ENCODE measurements around the gene OBSCN.

The OBSCN gene

DNA sequence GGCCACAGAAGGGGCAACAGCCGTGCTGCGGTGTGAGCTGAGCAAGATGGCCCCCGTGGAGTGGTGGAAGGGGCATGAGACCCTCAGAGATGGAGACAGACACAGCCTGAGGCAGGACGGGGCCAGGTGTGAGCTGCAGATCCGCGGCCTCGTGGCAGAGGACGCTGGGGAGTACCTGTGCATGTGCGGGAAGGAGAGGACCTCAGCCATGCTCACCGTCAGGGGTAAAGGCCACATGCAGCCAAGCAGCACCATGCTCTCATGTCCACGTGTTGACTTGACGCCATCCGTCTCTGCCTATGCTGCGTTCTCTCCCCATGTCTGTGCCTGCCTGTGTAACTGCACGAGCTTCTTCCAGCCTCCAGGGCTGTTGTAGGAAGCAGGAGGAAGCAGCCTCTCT, 85.5 kb downstream of the OBSCN start:
- H3K4me3 ChIP-seq (ENCODE audit: low read depth, low read length) = no peak overlapping the region
- DNase-seq (ENCODE audit: low read depth) = no peak

DNA sequence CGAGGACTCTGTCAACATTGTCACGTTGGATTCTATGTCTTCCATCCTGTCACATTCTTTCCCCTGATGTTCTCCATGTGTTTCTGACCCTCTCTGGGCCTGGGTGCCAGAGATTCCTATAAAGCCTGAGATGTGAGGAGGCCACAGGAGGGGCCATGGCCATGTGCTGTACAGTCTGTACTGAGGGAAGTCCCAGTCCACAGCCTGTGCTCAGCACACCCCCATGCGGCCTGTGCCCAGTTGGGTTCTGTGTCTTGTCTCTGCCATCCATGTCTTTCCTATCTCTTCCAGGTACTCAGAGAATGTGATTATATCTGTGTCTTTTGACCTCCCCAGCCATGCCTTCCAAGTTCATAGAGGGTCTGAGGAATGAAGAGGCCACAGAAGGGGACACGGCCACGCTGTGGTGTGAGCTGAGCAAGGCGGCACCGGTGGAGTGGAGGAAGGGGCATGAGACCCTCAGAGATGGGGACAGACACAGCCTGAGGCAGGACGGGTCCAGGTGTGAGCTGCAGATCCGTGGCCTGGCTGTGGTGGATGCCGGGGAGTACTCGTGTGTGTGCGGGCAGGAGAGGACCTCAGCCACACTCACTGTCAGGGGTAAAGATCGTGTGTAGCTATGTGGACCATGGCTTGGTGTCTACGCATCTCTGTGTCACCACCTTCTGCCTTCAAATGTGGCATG, 86.1 kb downstream of the OBSCN start:
- no peak for DNase-seq (ENCODE audit: low read depth)
- no peak overlapping the region for H3K4me3 ChIP-seq (ENCODE audit: low read depth, low read length)

DNA sequence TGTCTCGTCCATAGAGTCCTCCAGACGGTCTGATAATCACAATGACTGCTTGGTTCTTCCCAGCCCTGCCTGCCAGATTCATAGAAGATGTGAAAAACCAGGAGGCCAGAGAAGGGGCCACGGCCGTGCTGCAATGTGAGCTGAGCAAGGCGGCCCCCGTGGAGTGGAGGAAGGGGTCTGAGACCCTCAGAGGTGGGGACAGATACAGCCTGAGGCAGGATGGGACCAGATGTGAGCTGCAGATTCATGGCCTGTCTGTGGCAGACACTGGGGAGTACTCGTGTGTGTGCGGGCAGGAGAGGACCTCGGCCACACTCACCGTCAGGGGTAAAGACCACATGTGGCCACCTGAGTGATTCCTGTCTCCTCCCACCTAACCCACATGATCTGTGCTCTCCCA, 86.9 kb downstream of the OBSCN start:
- no peak for DNase-seq (ENCODE audit: low read depth)
- no peak overlapping the region for H3K4me3 ChIP-seq (ENCODE audit: low read depth, low read length)

DNA sequence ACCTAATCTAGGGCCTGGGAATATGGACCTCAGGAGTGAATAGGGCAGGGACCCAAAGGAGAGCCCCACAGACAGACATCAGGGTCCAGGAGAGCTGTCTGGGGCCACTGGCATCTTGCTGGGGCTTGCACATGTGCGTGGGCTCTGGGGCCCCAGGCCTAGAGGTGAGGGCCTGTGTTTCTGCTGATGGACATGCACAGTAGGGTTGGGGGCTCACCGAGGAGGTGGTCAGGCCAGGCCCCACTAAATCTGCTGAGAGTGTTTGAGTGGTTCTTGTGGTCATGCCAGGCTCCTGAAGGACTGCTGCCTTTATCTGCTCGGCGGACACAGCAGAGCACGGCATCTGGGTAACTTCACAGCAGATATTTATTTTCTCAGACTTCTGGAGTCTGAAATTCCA, 87.4 kb downstream of the OBSCN start:
- no peak for DNase-seq (ENCODE audit: low read depth)
- H3K4me3 ChIP-seq (ENCODE audit: low read depth, low read length) = no peak overlapping the region

DNA sequence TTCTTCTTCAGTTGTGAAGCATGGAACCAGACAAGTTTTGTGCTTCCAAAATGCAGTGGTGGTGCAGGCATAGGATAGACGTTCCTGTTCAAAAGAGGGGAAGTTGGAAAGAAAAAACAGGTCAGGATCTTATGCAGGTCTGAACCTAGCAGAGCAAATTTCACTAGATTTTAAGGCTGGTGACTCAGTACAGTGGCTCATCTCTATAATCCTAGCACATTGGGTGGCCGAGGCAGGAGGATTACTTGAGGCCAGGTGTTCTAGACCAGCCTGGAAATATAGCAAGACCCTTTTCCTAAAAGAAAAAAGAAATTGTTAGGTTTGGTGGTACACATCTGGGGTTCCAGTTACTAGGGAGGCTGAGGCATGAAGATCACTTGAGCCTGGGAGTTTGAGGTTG, 88.1 kb downstream of the OBSCN start:
- H3K4me3 ChIP-seq (ENCODE audit: low read depth, low read length) = no peak overlapping the region
- DNase-seq (ENCODE audit: low read depth) = no peak

DNA sequence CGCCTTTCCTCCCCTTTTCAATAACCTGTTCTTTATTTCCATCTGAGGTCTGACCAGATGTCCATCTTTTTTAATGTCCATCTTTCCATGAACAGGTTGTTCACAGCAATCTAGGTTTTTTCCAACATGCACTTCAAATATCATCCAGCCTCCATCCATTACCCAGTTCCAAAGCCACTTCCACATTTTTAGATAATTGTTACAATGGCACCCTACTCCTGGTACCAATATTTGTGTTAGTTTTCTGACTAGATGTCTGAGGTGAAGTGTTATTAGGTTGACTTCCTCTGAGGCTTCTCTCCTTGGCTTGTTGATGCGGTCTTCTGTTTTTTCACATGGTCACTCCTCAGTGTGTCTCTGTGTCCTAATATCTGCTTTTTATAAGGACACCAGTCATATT, 89.4 kb downstream of the OBSCN start:
- H3K4me3 ChIP-seq (ENCODE audit: low read depth, low read length) = no peak overlapping the region
- no peak for DNase-seq (ENCODE audit: low read depth)

DNA sequence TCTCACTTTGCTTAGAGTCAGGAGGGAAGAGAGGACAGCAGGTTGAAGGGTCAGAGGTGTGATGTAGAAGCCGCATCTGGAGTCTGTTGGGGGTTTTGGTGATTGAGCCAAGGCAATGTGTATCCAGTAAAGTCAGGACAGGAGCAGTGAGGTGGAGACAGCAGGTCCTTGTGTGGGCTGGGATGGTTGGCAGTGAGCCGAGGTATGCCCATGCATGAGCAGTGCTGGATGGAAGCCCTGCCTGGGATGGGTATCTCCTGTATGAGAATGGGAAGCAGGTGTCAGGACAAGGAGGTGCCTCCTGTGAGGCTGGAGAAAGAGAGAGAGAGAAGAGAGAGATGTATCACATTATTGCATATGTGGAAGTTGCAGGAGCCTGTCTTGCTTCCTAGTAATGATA, 90.0 kb downstream of the OBSCN start:
- DNase-seq (ENCODE audit: low read depth) = no peak
- H3K4me3 ChIP-seq (ENCODE audit: low read depth, low read length) = no peak overlapping the region

DNA sequence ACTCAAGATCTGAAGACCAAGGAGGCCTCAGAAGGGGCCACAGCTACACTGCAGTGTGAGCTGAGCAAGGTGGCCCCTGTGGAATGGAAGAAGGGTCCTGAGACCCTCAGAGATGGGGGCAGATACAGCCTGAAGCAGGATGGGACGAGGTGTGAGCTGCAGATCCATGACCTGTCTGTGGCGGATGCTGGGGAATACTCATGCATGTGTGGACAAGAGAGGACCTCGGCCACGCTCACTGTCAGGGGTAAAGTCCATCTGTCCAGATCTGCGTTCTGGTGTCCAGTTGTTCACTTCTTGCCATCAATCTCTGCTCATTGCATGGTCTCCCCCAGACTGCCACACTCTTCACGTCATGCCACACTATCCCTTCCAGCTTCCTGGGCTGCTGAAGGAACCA, 90.6 kb downstream of the OBSCN start:
- DNase-seq (ENCODE audit: low read depth) = no peak
- H3K4me3 ChIP-seq (ENCODE audit: low read depth, low read length) = no peak overlapping the region

DNA sequence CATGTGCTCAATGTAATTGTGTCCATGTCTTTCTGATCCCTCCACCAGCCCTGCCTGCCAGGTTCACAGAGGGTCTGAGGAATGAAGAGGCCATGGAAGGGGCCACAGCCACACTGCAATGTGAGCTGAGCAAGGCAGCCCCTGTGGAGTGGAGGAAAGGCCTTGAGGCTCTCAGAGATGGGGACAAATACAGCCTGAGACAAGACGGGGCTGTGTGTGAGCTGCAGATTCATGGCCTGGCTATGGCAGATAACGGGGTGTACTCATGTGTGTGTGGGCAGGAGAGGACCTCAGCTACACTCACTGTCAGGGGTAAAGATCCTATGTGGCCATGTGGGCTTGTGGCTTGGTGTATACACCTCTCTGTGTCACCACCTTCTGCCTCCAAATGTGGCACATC, 91.4 kb downstream of the OBSCN start:
- H3K4me3 ChIP-seq (ENCODE audit: low read depth, low read length) = no peak overlapping the region
- no peak for DNase-seq (ENCODE audit: low read depth)

DNA sequence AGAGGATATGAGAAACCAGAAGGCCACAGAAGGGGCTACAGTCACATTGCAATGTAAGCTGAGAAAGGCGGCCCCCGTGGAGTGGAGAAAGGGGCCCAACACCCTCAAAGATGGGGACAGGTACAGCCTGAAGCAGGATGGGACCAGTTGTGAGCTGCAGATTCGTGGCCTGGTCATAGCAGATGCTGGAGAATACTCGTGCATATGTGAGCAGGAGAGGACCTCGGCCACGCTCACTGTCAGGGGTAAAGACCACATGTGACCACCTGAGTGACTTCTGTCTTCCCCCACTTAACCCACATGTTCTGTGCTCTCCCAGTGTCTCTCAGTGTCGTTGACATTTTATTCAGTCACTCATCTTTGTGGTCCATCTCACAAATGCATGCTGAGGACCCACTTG, 92.1 kb downstream of the OBSCN start:
- no peak for DNase-seq (ENCODE audit: low read depth)
- no peak overlapping the region for H3K4me3 ChIP-seq (ENCODE audit: low read depth, low read length)

DNA sequence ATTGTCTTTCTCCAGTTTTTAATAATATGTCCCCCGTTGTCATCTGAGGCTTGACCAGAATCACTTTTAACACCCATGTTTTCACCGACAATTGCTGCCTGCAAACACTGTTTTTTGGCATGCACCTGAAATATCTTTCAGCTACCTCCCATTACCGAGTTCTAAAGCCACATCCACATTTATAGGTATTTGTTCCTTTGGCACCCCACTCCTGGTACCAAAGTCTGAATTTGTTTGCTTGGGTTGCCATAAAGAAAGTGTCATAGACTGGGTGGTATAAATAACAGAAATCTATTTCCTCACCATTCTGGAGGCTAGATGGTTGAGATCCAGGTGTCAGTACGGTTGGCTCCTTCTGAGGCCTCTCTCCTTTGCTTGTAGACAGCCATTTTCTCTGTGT, 94.2 kb downstream of the OBSCN start:
- no peak for DNase-seq (ENCODE audit: low read depth)
- H3K4me3 ChIP-seq (ENCODE audit: low read depth, low read length) = no peak overlapping the region

DNA sequence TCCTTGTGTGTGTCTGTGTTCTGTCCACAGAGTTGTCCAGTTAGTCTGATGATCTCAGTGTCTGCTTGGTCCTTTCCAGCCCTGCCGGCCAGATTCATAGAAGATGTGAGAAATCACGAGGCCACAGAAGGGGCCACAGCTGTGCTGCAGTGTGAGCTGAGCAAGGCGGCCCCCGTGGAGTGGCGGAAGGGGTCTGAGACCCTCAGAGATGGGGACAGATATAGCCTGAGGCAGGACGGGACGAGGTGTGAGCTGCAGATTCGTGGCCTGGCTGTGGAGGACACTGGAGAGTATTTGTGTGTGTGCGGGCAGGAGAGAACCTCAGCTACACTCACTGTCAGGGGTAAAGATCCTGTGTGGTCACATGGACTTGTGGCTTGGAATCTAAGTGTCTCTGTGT, 95.8 kb downstream of the OBSCN start:
- no peak for DNase-seq (ENCODE audit: low read depth)
- H3K4me3 ChIP-seq (ENCODE audit: low read depth, low read length) = no peak overlapping the region

DNA sequence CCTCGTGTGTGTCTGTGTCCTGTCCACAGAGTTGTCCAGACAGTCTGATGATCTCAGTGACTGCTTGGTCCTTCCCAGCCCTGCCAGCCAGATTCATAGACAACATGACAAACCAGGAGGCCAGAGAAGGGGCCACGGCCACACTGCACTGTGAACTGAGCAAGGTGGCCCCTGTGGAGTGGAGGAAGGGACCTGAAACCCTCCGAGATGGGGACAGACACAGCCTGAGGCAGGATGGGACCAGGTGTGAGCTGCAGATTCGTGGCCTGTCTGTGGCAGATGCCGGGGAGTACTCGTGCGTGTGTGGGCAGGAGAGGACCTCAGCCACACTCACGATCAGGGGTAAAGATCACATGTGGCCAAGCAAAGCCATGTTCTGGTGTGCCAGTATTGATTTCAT, 96.4 kb downstream of the OBSCN start:
- no peak overlapping the region for H3K4me3 ChIP-seq (ENCODE audit: low read depth, low read length)

DNA sequence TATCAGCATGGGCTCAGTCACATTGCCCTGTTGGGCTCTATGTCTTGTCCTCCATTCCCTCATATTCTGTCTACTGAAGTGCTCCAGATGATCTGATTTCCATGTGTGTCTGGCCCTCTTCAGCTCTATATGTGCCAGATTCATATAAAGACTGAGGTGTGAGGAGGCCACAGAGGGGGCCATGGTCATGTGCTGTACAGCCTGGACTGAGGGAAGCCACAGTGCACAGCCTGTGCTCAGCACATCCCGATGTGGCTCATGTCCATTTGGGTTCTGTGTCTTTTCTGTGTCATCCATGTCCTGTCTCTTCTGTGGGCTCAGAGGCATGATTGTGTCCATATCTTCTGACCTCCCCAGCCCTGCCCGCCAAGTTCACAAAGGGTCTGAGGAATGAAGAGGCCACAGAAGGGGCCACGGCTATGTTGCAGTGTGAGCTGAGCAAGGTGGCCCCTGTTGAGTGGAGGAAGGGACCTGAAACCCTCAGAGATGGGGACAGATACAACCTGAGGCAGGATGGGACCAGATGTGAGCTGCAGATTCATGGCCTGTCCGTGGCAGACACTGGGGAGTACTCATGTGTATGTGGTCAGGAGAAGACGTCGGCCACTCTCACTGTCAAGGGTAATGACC, 97.0 kb downstream of the OBSCN start:
- DNase-seq (ENCODE audit: low read depth) = no peak
- H3K4me3 ChIP-seq (ENCODE audit: low read depth, low read length) = no peak overlapping the region

More for the DNA sequence above, 96.4 kb downstream of the OBSCN start:
- no peak for DNase-seq (ENCODE audit: low read depth)

DNA sequence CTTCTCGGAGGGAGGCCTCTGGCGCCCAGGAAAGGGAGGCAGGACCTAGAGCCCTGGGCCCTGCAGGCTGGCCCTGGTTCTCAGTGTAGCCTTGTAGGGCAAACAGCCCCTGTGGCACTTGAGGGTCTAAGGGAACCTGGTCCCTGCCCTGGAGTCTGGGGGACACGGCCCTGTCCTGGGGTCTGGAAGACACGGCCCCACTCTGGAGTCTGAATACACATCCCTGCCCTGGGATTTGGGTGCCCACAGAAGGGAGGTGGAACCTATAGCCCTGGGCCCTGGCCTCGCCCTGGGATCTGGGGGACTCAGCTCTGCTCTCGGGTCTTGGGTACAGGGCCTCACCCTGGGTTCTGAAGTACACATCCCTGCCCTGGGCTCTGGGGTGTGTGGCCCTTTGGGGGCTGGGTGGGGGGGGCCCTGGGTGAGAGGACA, 97.9 kb downstream of the OBSCN start:
- DNase-seq (ENCODE audit: low read depth) = no peak
- H3K4me3 ChIP-seq (ENCODE audit: low read depth, low read length) = no peak overlapping the region

DNA sequence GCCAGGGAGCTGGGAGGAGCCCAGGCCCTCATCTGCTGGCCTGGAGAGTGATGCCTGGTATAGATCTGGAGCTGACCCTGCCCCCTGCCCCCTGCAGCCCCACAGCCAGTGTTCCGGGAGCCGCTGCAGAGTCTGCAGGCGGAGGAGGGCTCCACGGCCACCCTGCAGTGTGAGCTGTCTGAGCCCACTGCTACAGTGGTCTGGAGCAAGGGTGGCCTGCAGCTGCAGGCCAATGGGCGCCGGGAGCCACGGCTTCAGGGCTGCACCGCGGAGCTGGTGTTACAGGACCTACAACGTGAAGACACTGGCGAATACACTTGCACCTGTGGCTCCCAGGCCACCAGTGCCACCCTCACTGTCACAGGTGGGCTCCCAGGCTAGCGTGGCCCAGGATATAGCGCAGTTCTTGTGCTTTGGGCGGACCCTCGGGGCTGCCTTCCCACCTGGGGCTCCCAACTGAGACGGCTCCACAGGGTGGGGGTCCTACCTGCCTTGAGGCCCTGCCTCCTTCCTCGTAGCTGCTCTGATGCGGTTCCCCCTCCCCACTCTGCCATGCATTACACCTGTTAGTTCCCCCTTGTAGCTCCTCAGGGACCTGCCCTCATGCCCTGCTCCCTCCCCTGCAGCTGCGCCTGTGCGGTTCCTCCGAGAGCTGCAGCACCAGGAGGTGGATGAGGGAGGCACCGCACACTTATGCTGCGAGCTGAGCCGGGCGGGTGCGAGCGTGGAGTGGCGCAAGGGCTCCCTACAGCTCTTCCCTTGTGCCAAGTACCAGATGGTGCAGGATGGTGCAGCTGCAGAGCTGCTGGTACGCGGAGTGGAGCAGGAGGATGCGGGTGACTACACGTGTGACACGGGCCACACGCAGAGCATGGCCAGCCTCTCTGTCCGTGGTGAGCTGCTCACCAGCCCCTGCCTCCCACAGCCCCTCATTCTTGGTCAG, 98.7 kb downstream of the OBSCN start:
- no peak for DNase-seq (ENCODE audit: low read depth)
- H3K4me3 ChIP-seq (ENCODE audit: low read depth, low read length) = no peak overlapping the region

DNA sequence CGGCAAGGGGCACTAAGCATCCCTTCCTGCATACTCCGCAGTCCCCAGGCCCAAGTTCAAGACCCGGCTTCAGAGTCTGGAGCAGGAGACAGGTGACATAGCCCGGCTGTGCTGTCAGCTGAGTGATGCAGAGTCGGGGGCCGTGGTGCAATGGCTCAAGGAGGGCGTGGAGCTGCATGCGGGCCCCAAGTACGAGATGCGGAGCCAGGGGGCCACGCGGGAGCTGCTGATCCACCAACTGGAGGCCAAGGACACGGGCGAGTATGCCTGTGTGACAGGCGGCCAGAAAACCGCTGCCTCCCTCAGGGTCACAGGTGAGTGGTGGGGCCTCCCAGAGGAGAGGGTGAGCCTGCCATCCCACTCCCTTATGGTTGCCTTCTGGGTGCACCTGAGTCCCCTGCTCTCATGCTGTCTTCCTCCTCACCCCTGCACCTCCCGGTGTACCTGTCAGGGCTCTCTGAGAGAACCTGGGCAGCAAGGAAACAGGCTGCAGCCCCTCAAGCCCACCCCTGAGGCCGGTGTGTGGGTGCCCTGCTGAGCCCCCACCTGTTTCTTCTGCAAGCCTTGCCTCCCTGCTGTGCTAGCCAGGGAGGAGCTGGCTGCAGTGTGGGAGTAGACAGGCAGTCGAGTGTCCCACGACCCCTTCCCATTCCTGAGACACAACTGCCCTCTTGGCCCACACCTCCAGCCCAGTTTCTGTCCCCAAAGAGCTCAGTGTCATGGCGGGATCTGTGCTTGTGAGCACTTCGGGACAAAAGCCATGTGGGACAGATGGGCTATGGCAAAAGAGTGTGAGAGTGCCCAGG, 99.6 kb downstream of the OBSCN start:
- no peak overlapping the region for H3K4me3 ChIP-seq (ENCODE audit: low read depth, low read length)
- no peak for DNase-seq (ENCODE audit: low read depth)

DNA sequence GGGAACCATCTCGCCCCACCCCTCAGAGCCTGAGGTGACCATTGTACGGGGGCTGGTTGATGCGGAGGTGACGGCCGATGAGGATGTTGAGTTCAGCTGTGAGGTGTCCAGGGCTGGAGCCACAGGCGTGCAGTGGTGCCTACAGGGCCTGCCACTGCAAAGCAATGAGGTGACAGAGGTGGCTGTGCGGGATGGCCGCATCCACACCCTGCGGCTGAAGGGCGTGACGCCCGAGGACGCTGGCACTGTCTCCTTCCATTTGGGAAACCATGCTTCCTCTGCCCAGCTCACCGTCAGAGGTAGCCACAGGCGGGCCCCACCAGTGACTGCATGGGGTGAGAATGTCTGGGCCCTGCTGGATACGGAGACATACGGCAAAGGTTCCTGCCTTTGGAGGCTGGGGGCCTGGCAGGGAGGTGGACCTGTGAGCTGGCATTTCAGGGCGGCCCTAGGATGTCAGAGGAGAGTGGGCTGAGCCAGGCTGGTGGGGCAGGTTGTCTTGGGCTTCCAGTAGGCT, 100.3 kb downstream of the OBSCN start:
- DNase-seq (ENCODE audit: low read depth) = no peak
- no peak overlapping the region for H3K4me3 ChIP-seq (ENCODE audit: low read depth, low read length)

DNA sequence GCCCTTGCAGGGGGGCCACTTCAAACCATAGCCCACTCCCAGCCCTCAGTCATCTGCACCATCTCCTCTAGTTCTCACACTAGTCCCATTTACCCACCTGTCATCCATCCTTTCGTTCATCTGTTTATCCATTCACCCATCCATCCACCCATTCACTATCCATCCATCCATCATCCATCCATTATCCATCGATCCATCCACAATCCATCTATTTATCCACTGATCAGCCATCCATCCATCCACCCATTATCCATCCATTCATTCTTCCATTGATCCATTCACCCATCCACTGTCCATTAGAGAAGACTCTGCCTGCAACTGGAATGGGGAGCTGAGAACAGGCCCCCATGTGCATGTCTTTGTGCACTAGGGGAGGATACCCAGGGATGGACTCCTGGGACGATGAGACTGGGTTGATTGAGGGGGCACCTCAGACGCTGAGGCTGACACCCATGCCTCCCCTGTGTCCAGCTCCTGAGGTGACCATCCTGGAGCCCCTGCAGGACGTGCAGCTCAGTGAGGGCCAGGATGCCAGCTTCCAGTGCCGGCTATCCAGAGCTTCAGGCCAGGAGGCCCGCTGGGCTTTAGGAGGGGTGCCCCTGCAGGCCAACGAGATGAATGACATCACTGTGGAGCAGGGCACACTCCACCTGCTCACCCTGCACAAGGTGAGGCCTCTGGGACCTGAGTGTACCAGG, 100.9 kb downstream of the OBSCN start:
- no peak for DNase-seq (ENCODE audit: low read depth)
- H3K4me3 ChIP-seq (ENCODE audit: low read depth, low read length) = no peak overlapping the region

Data from skeletal muscle cell (primary cell).